ENCODE measurements around the gene MUC3A. TPM values are rescaled to one million over a fixed set of nuclear protein-coding genes. Genes with fewer than 3 reads are reported as not detected.

Gene MUC3A, protein sequence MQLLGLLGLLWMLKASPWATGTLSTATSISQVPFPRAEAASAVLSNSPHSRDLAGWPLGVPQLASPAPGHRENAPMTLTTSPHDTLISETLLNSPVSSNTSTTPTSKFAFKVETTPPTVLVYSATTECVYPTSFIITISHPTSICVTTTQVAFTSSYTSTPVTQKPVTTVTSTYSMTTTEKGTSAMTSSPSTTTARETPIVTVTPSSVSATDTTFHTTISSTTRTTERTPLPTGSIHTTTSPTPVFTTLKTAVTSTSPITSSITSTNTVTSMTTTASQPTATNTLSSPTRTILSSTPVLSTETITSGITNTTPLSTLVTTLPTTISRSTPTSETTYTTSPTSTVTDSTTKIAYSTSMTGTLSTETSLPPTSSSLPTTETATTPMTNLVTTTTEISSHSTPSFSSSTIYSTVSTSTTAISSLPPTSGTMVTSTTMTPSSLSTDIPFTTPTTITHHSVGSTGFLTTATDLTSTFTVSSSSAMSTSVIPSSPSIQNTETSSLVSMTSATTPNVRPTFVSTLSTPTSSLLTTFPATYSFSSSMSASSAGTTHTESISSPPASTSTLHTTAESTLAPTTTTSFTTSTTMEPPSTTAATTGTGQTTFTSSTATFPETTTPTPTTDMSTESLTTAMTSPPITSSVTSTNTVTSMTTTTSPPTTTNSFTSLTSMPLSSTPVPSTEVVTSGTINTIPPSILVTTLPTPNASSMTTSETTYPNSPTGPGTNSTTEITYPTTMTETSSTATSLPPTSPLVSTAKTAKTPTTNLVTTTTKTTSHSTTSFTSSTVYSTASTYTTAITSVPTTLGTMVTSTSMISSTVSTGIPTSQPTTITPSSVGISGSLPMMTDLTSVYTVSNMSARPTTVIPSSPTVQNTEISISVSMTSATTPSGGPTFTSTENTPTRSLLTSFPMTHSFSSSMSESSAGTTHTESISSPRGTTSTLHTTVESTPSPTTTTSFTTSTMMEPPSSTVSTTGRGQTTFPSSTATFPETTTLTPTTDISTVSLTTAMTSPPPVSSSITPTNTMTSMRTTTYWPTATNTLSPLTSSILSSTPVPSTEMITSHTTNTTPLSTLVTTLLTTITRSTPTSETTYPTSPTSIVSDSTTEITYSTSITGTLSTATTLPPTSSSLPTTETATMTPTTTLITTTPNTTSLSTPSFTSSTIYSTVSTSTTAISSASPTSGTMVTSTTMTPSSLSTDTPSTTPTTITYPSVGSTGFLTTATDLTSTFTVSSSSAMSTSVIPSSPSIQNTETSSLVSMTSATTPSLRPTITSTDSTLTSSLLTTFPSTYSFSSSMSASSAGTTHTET (N-terminal part only)
- 0.03 and 0.11 TPM in 2 replicates for polyA plus RNA-seq (2012; rRNA removed)
- polyA plus RNA-seq (2012; cell fraction: cytosol; rRNA removed), result 0.03 TPM in 1 of 2 replicates, not detected in the other
- 0.05 TPM in 1 of 2 replicates, not detected in the other for polyA plus RNA-seq (2012; cell fraction: nucleus; rRNA removed)

- no peaks in the 10 kb centered on the region for H3F3A ChIP-seq (replicated peaks; ENCODE audit: insufficient read depth)
- no peak for DNase-seq
- H3K4me2 ChIP-seq, result no peak within 1 kb of the TSS
- H4K20me1 ChIP-seq (ENCODE audit: insufficient read depth), result no peaks in the 10 kb centered on the region
- no peaks in the 10 kb centered on the region for H3K9me2 ChIP-seq
- H3K27ac ChIP-seq (ENCODE audit: low read depth in 2 of 2, low read length in 1 of 2), result no peak within 1 kb of the TSS
- no peak within 1 kb of the TSS for H3K9ac ChIP-seq
- no peaks in the 10 kb centered on the region for H3K79me2 ChIP-seq (ENCODE audit: insufficient read depth)
- H3K4me1 ChIP-seq (ENCODE audit: control insufficient read depth in 1 of 2, insufficient read depth in 2 of 2, low read depth in 1 of 2, low read length in 1 of 2), result no peaks in the 10 kb centered on the region
- no peak within 1 kb of the TSS for H3K4me3 ChIP-seq (ENCODE audit: low read depth in 2 of 2, low read length in 1 of 2)
- H3K27me3 ChIP-seq (ENCODE audit: insufficient read depth), result peaks cover 68% of the 10 kb centered on the region
- ChIA-PET CTCF (interaction anchor here (1.1 to 3.5 kb wide), 5 partner anchors 17 to 129 kb away, joined by 3 to 15 read pairs (median 11); partner anchors contain the start of gene ACHE), POLR2A (no interaction called here)
- H3K9me3 ChIP-seq, result no peaks in the 10 kb centered on the region
- TF ChIP-seq NFIC (IDR thresholded peaks at IDR 0.05; ENCODE audit: borderline replicate concordance), result no peak
- TF ChIP-seq, protein P1, sequence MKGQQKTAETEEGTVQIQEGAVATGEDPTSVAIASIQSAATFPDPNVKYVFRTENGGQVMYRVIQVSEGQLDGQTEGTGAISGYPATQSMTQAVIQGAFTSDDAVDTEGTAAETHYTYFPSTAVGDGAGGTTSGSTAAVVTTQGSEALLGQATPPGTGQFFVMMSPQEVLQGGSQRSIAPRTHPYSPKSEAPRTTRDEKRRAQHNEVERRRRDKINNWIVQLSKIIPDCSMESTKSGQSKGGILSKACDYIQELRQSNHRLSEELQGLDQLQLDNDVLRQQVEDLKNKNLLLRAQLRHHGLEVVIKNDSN (IDR thresholded peaks at IDR 0.05; ENCODE audit: borderline replicate concordance, low read depth), result no peak
- H2AFZ ChIP-seq (ENCODE audit: low read depth), result no peak within 1 kb of the TSS
- WGBS (ENCODE audit: low lambda C conversion rate), result 9% methylated on average over 22 of the region's 24 CpGs
- no peaks in the 10 kb centered on the region for H3K36me3 ChIP-seq (replicated peaks in 1 of 2; ENCODE audit: control insufficient read depth in 1 of 2, insufficient read depth in 2 of 2, low read length in 1 of 2)
Measured at GRCh38 chr7:100949227-100949932, at the start of gene MUC3A. MUC3A (plus strand) TSS chr7:100949534; CDS start chr7:100949625, 91 bp downstream.

GRCh38 chr7:100900978-100901377, 48.4 kb upstream of the MUC3A start:
- Histone ChIP-seq H3K4me2 (no peak overlapping the region), H2AFZ (ENCODE audit: low read depth) (no peak overlapping the region), H3K4me1 (ENCODE audit: control insufficient read depth in 1 of 2, insufficient read depth in 2 of 2, low read depth in 1 of 2, low read length in 1 of 2) (peaks cover 0 to 9% of the 10 kb centered on the region in 2 experiments; a peak in 1 of 4 replicates), H3K9me2 (no peaks in the 10 kb centered on the region), H3K36me3 (replicated peaks in 1 of 2; ENCODE audit: control insufficient read depth in 1 of 2, insufficient read depth in 2 of 2, low read length in 1 of 2) (no peaks in the 10 kb centered on the region), H3F3A (replicated peaks; ENCODE audit: insufficient read depth) (no peaks in the 10 kb centered on the region), H3K27ac (ENCODE audit: low read depth in 2 of 2, low read length in 1 of 2) (no peak overlapping the region), H3K79me2 (ENCODE audit: insufficient read depth) (no peaks in the 10 kb centered on the region), H3K9me3 (no peaks in the 10 kb centered on the region), H3K27me3 (ENCODE audit: insufficient read depth) (peaks cover 68% of the 10 kb centered on the region), H4K20me1 (ENCODE audit: insufficient read depth) (no peaks in the 10 kb centered on the region), H3K9ac (no peak overlapping the region), H3K4me3 (ENCODE audit: low read depth in 2 of 2, low read length in 1 of 2) (no peak overlapping the region)
- CTCF ChIA-PET, result interaction anchor here (0.9 to 10.3 kb wide), 4 partner anchors 28 to 177 kb away, joined by 3 to 122 read pairs (median 14); no protein-coding TSS in a partner anchor
- DNase-seq, result no peak
- POLR2A ChIA-PET, result no interaction called here
- WGBS (ENCODE audit: low lambda C conversion rate), result 32% methylated on average over 2 of the region's 2 CpGs
- TF ChIP-seq RXRA (IDR thresholded peaks at IDR 0.05; ENCODE audit: borderline replicate concordance, low read depth) (no peak), SMC3 (IDR thresholded peaks at IDR 0.05; ENCODE audit: low read depth, low read length) (no peak), ZBTB33 (IDR thresholded peaks at IDR 0.05; ENCODE audit: borderline replicate concordance, low read depth) (no peak), FOXM1 (IDR thresholded peaks at IDR 0.05; ENCODE audit: low read depth) (no peak), TCF12 (IDR thresholded peaks at IDR 0.05) (no peak), FOSL2 (IDR thresholded peaks at IDR 0.05; ENCODE audit: borderline replicate concordance, low read depth) (no peak), JUND (IDR thresholded peaks at IDR 0.05) (no peak), EP300 (IDR thresholded peaks at IDR 0.05; ENCODE audit: borderline replicate concordance in 1 of 2, low read depth in 1 of 2, low read length in 1 of 2) (no peak), CHD2 (IDR thresholded peaks at IDR 0.05; ENCODE audit: low read length, partially characterized antibody) (no peak), POLR2AphosphoS5 (IDR thresholded peaks at IDR 0.05; ENCODE audit: low read depth, low read length) (no peak), ELF1 (IDR thresholded peaks at IDR 0.05) (no peak), PBX3 (IDR thresholded peaks at IDR 0.05) (no peak), MXI1 (IDR thresholded peaks at IDR 0.05; ENCODE audit: low read depth, low read length) (no peak)
- TF ChIP-seq, protein P2, sequence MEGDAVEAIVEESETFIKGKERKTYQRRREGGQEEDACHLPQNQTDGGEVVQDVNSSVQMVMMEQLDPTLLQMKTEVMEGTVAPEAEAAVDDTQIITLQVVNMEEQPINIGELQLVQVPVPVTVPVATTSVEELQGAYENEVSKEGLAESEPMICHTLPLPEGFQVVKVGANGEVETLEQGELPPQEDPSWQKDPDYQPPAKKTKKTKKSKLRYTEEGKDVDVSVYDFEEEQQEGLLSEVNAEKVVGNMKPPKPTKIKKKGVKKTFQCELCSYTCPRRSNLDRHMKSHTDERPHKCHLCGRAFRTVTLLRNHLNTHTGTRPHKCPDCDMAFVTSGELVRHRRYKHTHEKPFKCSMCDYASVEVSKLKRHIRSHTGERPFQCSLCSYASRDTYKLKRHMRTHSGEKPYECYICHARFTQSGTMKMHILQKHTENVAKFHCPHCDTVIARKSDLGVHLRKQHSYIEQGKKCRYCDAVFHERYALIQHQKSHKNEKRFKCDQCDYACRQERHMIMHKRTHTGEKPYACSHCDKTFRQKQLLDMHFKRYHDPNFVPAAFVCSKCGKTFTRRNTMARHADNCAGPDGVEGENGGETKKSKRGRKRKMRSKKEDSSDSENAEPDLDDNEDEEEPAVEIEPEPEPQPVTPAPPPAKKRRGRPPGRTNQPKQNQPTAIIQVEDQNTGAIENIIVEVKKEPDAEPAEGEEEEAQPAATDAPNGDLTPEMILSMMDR (IDR thresholded peaks at IDR 0.05), result no peak
